Suprapubic skin (tissue), 4 donors: Measurements from ENCODE around the gene C16orf92. TPM values are rescaled to one million over a fixed set of nuclear protein-coding genes. Genes with fewer than 3 reads are reported as not detected.

Experiments used
- DNase-seq, 2 donors: peaks; one replicate each; pipeline ENCODE4 v3.0.0-alpha.2; 2019; ENCODE audit warnings: low spot score in 2 of 2
- H3K27ac ChIP-seq: fragments of 200-600 bp; sonication (generic); one replicate; pipeline ENCODE4 v1.5.1; 2019
- H3K27me3 ChIP-seq: fragments of 200-600 bp; sonication (generic); one replicate; pipeline ENCODE4 v1.5.1; 2019
- H3K36me3 ChIP-seq: fragments of 200-600 bp; sonication (generic); one replicate; pipeline ENCODE4 v1.5.1; 2019
- H3K4me1 ChIP-seq: fragments of 200-600 bp; sonication (generic); one replicate; pipeline ENCODE4 v1.5.1; 2019
- H3K4me3 ChIP-seq: fragments of 200-600 bp; sonication (generic); one replicate; pipeline ENCODE4 v1.5.1; 2019; ENCODE audit warnings: mild to moderate bottlenecking
- H3K9me3 ChIP-seq: fragments of 200-600 bp; sonication (generic); one replicate; pipeline ENCODE4 v1.5.1; 2019
- CTCF ChIP-seq, 2 donors: fragments of 200-600 bp in 1 of 2; fragments of 450-650 bp in 1 of 2; sonication (generic) in 1 of 2; IDR thresholded peaks; one replicate each; pipeline ENCODE4 v1.5.1; 2016 to 2019; ENCODE audit warnings: antibody characterized with exemption in 2 of 2, mild to moderate bottlenecking in 1 of 2, moderate library complexity in 1 of 2
- EP300 ChIP-seq: sonication (generic); formaldehyde crosslinking; IDR thresholded peaks from one replicate; pipeline ENCODE4 v1.6.1; 2017; ENCODE audit warnings: antibody characterized with exemption
- POLR2A ChIP-seq, 2 donors: fragments of 450-650 bp; IDR thresholded peaks; one replicate each; pipeline ENCODE4 v1.6.1; 2017; ENCODE audit warnings: antibody characterized with exemption in 2 of 2, mild to moderate bottlenecking in 2 of 2, moderate library complexity in 2 of 2
- POLR2AphosphoS5 ChIP-seq, 3 donors: sonication (generic); formaldehyde crosslinking; IDR thresholded peaks; one replicate each; pipeline ENCODE4 v1.6.1; 2017; ENCODE audit warnings: antibody characterized with exemption in 3 of 3
- WGBS: methylation state at CpG from one replicate; pipeline ENCODE4 v1.1.5; 2018; 5-methylcytosine and 5-hydroxymethylcytosine counted together
- total RNA-seq, 4 donors: library from RNA; depleted of rRNA; stranded (reverse); fragments of >200 nt; gene quantifications; one replicate each; pipeline ENCODE4 v1.1.0, GENCODE V29; 2016

Gene C16orf92
- total RNA-seq, 4 donors from 2014 or later = not detected

- H3K27me3 ChIP-seq = no peaks in the 10 kb centered on the region
- no peaks in the 10 kb centered on the region for H3K36me3 ChIP-seq
- H3K9me3 ChIP-seq = no peaks in the 10 kb centered on the region
- H3K4me1 ChIP-seq = peaks cover 36% of the 10 kb centered on the region
- 85% methylated on average over 3 of the region's 3 CpGs for WGBS
- TF ChIP-seq EP300 (no peak), POLR2A (IDR thresholded peaks at IDR 0.05) (no peak), CTCF (IDR thresholded peaks at IDR 0.05) (no peak), POLR2AphosphoS5 (IDR thresholded peaks at IDR 0.05) (no peak)
- no peak for DNase-seq
- no peak overlapping the region for H3K27ac ChIP-seq
- no peak overlapping the region for H3K4me3 ChIP-seq
These were observed 28.5 kb downstream of the C16orf92 start for GRCh38 chr16:30051518-30051917.

- TF ChIP-seq POLR2AphosphoS5 (IDR thresholded peaks at IDR 0.05) (peak in 2 of 3 donors; percentile 80 to 98), EP300 (no peak), POLR2A (IDR thresholded peaks at IDR 0.05) (no peak), CTCF (IDR thresholded peaks at IDR 0.05) (no peak)
- peak overlapping the region; percentile 63 for H3K4me3 ChIP-seq
- H3K27me3 ChIP-seq = no peaks in the 10 kb centered on the region
- DNase-seq = peak; percentile 95 to 98
- H3K4me1 ChIP-seq = peaks cover 36% of the 10 kb centered on the region
- 18% methylated on average over 11 of the region's 58 CpGs for WGBS
- H3K36me3 ChIP-seq = no peaks in the 10 kb centered on the region
- H3K27ac ChIP-seq = no peak overlapping the region
- H3K9me3 ChIP-seq = no peaks in the 10 kb centered on the region
These were observed 29.8 kb downstream of the C16orf92 start for GRCh38 chr16:30052671-30053372.

GRCh38 chr16:30053376-30054015 is 30.5 kb downstream of the C16orf92 start:
- H3K4me1 ChIP-seq = peaks cover 36% of the 10 kb centered on the region
- H3K27me3 ChIP-seq = no peaks in the 10 kb centered on the region
- no peak for DNase-seq
- no peaks in the 10 kb centered on the region for H3K36me3 ChIP-seq
- no peak overlapping the region for H3K27ac ChIP-seq
- 7% methylated on average over 15 of the region's 19 CpGs for WGBS
- H3K4me3 ChIP-seq = peak overlapping the region; percentile 63
- H3K9me3 ChIP-seq = no peaks in the 10 kb centered on the region
- TF ChIP-seq EP300 (no peak), CTCF (IDR thresholded peaks at IDR 0.05) (no peak), POLR2AphosphoS5 (IDR thresholded peaks at IDR 0.05) (no peak), POLR2A (IDR thresholded peaks at IDR 0.05) (no peak)

- Histone ChIP-seq H3K4me1 (peaks cover 36% of the 10 kb centered on the region), H3K27me3 (no peaks in the 10 kb centered on the region), H3K27ac (no peak overlapping the region), H3K4me3 (no peak overlapping the region), H3K36me3 (no peaks in the 10 kb centered on the region), H3K9me3 (no peaks in the 10 kb centered on the region)
- DNase-seq = no peak
- no peak for TF ChIP-seq CTCF (IDR thresholded peaks at IDR 0.05)
- TF ChIP-seq POLR2A (IDR thresholded peaks at IDR 0.05) = no peak
- TF ChIP-seq POLR2AphosphoS5 (IDR thresholded peaks at IDR 0.05) = no peak
- no peak for TF ChIP-seq EP300
- WGBS = 71% methylated on average over 8 of the region's 8 CpGs
These were observed 31.5 kb downstream of the C16orf92 start for GRCh38 chr16:30054451-30054850.

GRCh38 chr16:30054959-30055553 is 32.1 kb downstream of the C16orf92 start:
- Histone ChIP-seq H3K9me3 (no peaks in the 10 kb centered on the region), H3K36me3 (no peaks in the 10 kb centered on the region), H3K27ac (no peak overlapping the region), H3K4me3 (no peak overlapping the region), H3K4me1 (peaks cover 35% of the 10 kb centered on the region), H3K27me3 (no peaks in the 10 kb centered on the region)
- no peak for TF ChIP-seq EP300
- TF ChIP-seq POLR2AphosphoS5 (IDR thresholded peaks at IDR 0.05) = no peak
- peak in 1 of 2 donors; percentile 48 for TF ChIP-seq CTCF (IDR thresholded peaks at IDR 0.05)
- WGBS = 38% methylated on average over 10 of the region's 10 CpGs
- no peak for DNase-seq
